Heart left ventricle (tissue), 16 donors: ENCODE measurements around the gene AMMECR1. TPM values are rescaled to one million over a fixed set of nuclear protein-coding genes. Genes with fewer than 3 reads are reported as not detected.

Experiments used
- ATAC-seq, 4 donors: fragments of 200-7000 bp; cut with Tn5 transposase; one replicate each; pipeline ENCODE4 v1.9.1; 2020 to 2022; ENCODE audit warnings: moderate library complexity in 4 of 4, mild to moderate bottlenecking in 3 of 4, moderate number of reproducible peaks in 1 of 4
- DNase-seq, 5 donors: peaks; one replicate each; pipeline ENCODE4 v3.0.0-alpha.2; 2020
- H3K27ac ChIP-seq, 12 donors: fragments of 200-600 bp; sonication (generic) in 4 of 12; one replicate each; pipeline versions ENCODE4 v1.5.0 to v1.8.0; 2016 to 2022; ENCODE audit warnings: mild to moderate bottlenecking in 2 of 12
- H3K27me3 ChIP-seq, 9 donors: fragments of 200-600 bp; sonication (generic) in 2 of 9; one replicate each; pipeline versions ENCODE4 v1.5.1 to v1.8.0; 2016 to 2022; ENCODE audit warnings: mild to moderate bottlenecking in 3 of 9
- H3K36me3 ChIP-seq, 9 donors: fragments of 200-600 bp; sonication (generic) in 2 of 9; one replicate each; pipeline versions ENCODE4 v1.5.0 to v1.8.0; 2018 to 2022; ENCODE audit warnings: mild to moderate bottlenecking in 2 of 9
- H3K4me1 ChIP-seq, 12 donors: fragments of 200-600 bp; sonication (generic) in 4 of 12; one replicate each; pipeline versions ENCODE4 v1.5.0 to v1.8.0; 2016 to 2022; ENCODE audit warnings: mild to moderate bottlenecking in 3 of 12
- H3K4me3 ChIP-seq, 12 donors: fragments of 200-600 bp; sonication (generic) in 4 of 12; one replicate each; pipeline versions ENCODE4 v1.5.0 to v1.8.0; 2017 to 2022; ENCODE audit warnings: mild to moderate bottlenecking in 9 of 12, moderate library complexity in 4 of 12
- H3K9me3 ChIP-seq, 12 donors: fragments of 200-600 bp; sonication (generic) in 4 of 12; one replicate each; pipeline versions ENCODE4 v1.5.0 to v1.8.0; 2016 to 2022; ENCODE audit warnings: mild to moderate bottlenecking in 1 of 12
- CTCF ChIP-seq, 12 donors: fragments of 200-600 bp; sonication (generic) in 4 of 12; IDR thresholded peaks; one replicate each; pipeline versions ENCODE4 v1.5.0 to v1.8.0; 2018 to 2022; ENCODE audit warnings: antibody characterized with exemption in 12 of 12, mild to moderate bottlenecking in 5 of 12
- POLR2A ChIP-seq, 2 donors: fragments of 450-650 bp; IDR thresholded peaks; one replicate each; pipeline ENCODE4 v1.6.1; 2017; ENCODE audit warnings: antibody characterized with exemption in 2 of 2, mild to moderate bottlenecking in 2 of 2, moderate library complexity in 2 of 2
- WGBS, 4 donors: extraction: QIAGEN DNeasy Blood & Tissue Kit in 2 of 4; methylation state at CpG; one replicate each; pipeline versions ENCODE4 v1.1.5 to v1.1.7; 2013 to 2018; 5-methylcytosine and 5-hydroxymethylcytosine counted together
- intact Hi-C, 10 donors: fragments of 100-400 bp; cut with DNase I; formaldehyde crosslinking; loops; one replicate each; pipeline versions ENCODE4 v1.11.1 to v1.14.2; 2022
- long read RNA-seq, 3 donors: library from polyadenylated mRNA; unstranded; transcript quantifications; one replicate each; pipeline ENCODE4 v2.0.0, GENCODE V29; 2020 to 2021
- polyA plus RNA-seq, 2 donors: library from polyadenylated mRNA; stranded (reverse); fragments of 200-250 nt; gene quantifications; one replicate each; pipeline ENCODE4 v1.2.3, GENCODE V29; 2013
- total RNA-seq, 9 donors: library from RNA; depleted of rRNA in 2 of 9; stranded (reverse); fragments of >200 nt in 2 of 9; fragmentation: NEBNext Ultra II Directional in 3 of 9; extraction: Animal tissue kit (Norgen Biotek cat#: 25700) in 3 of 9; gene quantifications; one replicate each; pipeline versions ENCODE4 v1.1.0 to v1.2.4, GENCODE V29; 2016 to 2023
- donor health status: ischemic (EF 13 %, LVEDD 7.1; RV severe dilation, severe dysfunction).
- donor health status: healthy with polysubstance abuse.
- donor health status: DM: no; HTN: yes; CAD: no.
- donor health status: DM: no; HTN: no; CAD: no.
- donor health status: ischemic (EF 25% LVEDD 6.9; RV normal size, moderate dysfunction).
- donor health status: ischemic (EF 25% LVEDD 5.7; RV mildly dilated, moderate dysfunction).
- donor health status: healthy.
- donor health status: DM: yes; HTN: yes; CAD: no.
- donor health status: ischemic (EF 35%, LVEDD 5.7; RV mildly dilated, moderate dysfunction).
- donor health status: nonischemic (EF 11% LVEDD 7.7; RV severe dilation, severe dysfunction).
- donor health status: DM: yes; HTN: yes; CAD: no.
- donor health status: PGD.
- donor health status: ischemic (EF 29% LVEDD 5.4; RV normal size, mild dysfunction).
- donor health status: nonischemic (EF 23%, LVEDD 6.1; RV moderate dilation, normal function).

AMMECR1 gene
- total RNA-seq, result 1 to 10 TPM in 6 of 9 donors, under 1 TPM in 3; 0.56 to 4.1 (median 1.2) TPM
- 1 to 10 TPM in 1 of 2 donors, under 1 TPM in 1; 0.97 to 1.1 TPM for polyA plus RNA-seq
- long read RNA-seq, donor 1, full-length matches to known transcripts, result 3 of 3 reads
- long read RNA-seq, donor 1, partial matches to known transcripts, result 0 of 3 reads
- long read RNA-seq, donor 1, other reads (novel, unspliced or antisense), result 0 of 3 reads
- long read RNA-seq, donor 2, full-length matches to known transcripts, result 1 of 3 reads
- long read RNA-seq, donor 2, partial matches to known transcripts, result 0 of 3 reads
- long read RNA-seq, donor 2, other reads (novel, unspliced or antisense), result 2 of 3 reads
- long read RNA-seq, donor 3, full-length matches to known transcripts, result 2 of 2 reads
- long read RNA-seq, donor 3, partial matches to known transcripts, result 0 of 2 reads
- long read RNA-seq, donor 3, other reads (novel, unspliced or antisense), result 0 of 2 reads

GRCh38 chrX:110317820-110318663, at the start of gene AMMECR1:
Gene AMMECR1 (minus strand): TSS chrX:110318085. CDS start chrX:110318071, 14 bp downstream.
- H3K27me3 ChIP-seq, result peaks cover 0 to 26% (median 0%) of the 10 kb centered on the region in 9 donors
- peak; percentile 91 to 97 (median 96) for ATAC-seq
- no peaks in the 10 kb centered on the region for H3K36me3 ChIP-seq
- peak within 1 kb of the TSS; percentile 47 to 97 (median 80) for H3K4me3 ChIP-seq
- no peaks in the 10 kb centered on the region for H3K9me3 ChIP-seq
- WGBS, 4 donors, result 1 to 43% (median 15%) methylated on average over 39 to 78 of the region's 78 CpGs
- peak in 1 of 2 donors; percentile 34 for TF ChIP-seq POLR2A (IDR thresholded peaks at IDR 0.05)
- peak in 1 of 12 donors; percentile 5 for TF ChIP-seq CTCF (IDR thresholded peaks at IDR 0.05)
- intact Hi-C loops, result loop anchor here in 6 of 10 donors (5.0 to 10.0 kb wide), 6 partner anchors 53 to 156 kb away; no protein-coding TSS in a partner anchor
- H3K27ac ChIP-seq, result peak within 1 kb of the TSS; percentile 65 to 86 (median 80)
- peak; percentile 72 to 86 (median 79) for DNase-seq
- H3K4me1 ChIP-seq, result peaks cover 0 to 14% (median 3%) of the 10 kb centered on the region in 12 donors

DNA sequence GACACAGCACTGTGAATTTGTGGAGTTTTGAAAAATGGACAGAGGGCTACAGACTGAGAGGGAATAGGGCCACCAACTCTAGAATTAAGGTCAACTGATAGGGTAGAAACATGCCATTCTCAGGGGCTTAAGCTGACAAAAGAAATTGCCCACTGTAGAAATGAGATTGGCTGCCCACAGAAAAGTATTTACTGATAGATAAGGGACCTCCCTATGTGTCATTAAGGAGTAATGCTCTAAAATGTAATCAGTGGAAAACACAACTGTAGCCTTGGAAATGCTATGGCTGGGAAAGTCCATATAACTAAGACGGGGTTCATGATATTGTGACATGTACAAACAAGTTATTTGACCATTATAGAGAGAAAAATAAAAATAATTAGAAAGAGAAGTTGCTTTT, 45.4 kb upstream of the AMMECR1 start:
- H3K27me3 ChIP-seq, result peaks cover 0 to 25% (median 0%) of the 10 kb centered on the region in 9 donors
- H3K27ac ChIP-seq, result no peak overlapping the region
- ATAC-seq (no peak), DNase-seq (no peak)
- no peaks in the 10 kb centered on the region for H3K36me3 ChIP-seq
- intact Hi-C loops, result no loop called here
- H3K4me3 ChIP-seq, result no peak overlapping the region
- 61 to 98% (median 84%) methylated on average over 1 of the region's 1 CpG for WGBS, 4 donors
- no peaks in the 10 kb centered on the region for H3K9me3 ChIP-seq
- H3K4me1 ChIP-seq, result no peaks in the 10 kb centered on the region
- no peak for TF ChIP-seq CTCF (IDR thresholded peaks at IDR 0.05)
- TF ChIP-seq POLR2A (IDR thresholded peaks at IDR 0.05), result no peak

- intact Hi-C loops, result loop anchor here in 1 of 10 donors (10.0 kb wide), 1 partner anchor 46 kb away; no protein-coding TSS in a partner anchor
- H3K9me3 ChIP-seq, result no peaks in the 10 kb centered on the region
- no peaks in the 10 kb centered on the region for H3K36me3 ChIP-seq
- no peak overlapping the region for H3K27ac ChIP-seq
- H3K4me1 ChIP-seq, result no peaks in the 10 kb centered on the region
- TF ChIP-seq POLR2A (IDR thresholded peaks at IDR 0.05) (no peak), CTCF (IDR thresholded peaks at IDR 0.05) (no peak)
- peaks cover 0 to 25% (median 0%) of the 10 kb centered on the region in 9 donors for H3K27me3 ChIP-seq
- 18 to 59% (median 32%) methylated on average over 1 of the region's 1 CpG for WGBS, 4 donors
- ATAC-seq (no peak), DNase-seq (no peak)
- H3K4me3 ChIP-seq, result no peak overlapping the region
These were observed 41.4 kb upstream of the AMMECR1 start for GRCh38 chrX:110359273-110359672.
